Activated naive CD4-positive, alpha-beta T cell treated with anti-CD3 and anti-CD28 coated beads, Interleukin-2, amount 10 ng/mL, durations not matched to agents 7 days and 5 days (primary cell): ENCODE results near the gene CHRM3.

Source experiments
- CTCF ChIA-PET: fragments of 350-600 bp; sonication (Branson Sonifier 250); formaldehyde crosslinking; loops from one replicate; lab custom pipeline; 2021; ENCODE audit warnings: antibody characterized with exemption; lab: Charles Lee
- DNase-seq: peaks from one replicate; pipeline ENCODE4 v3.0.0-alpha.2; 2020
- H3K27ac Mint-ChIP-seq: one replicate; pipeline ENCODE4 v1.8.0; 2021; ENCODE audit warnings: mild to moderate bottlenecking, moderate library complexity, mixed read lengths
- H3K27me3 Mint-ChIP-seq: one replicate; pipeline ENCODE4 v1.8.0; 2021; ENCODE audit warnings: mild to moderate bottlenecking, mixed read lengths
- H3K36me3 Mint-ChIP-seq: one replicate; pipeline ENCODE4 v1.8.0; 2021; ENCODE audit warnings: mixed read lengths
- H3K4me1 Mint-ChIP-seq: one replicate; pipeline ENCODE4 v1.8.0; 2021; ENCODE audit warnings: mixed read lengths
- H3K4me3 Mint-ChIP-seq: one replicate; pipeline ENCODE4 v1.8.0; 2021; ENCODE audit warnings: mild to moderate bottlenecking, moderate library complexity, mixed read lengths
- H3K9me3 Mint-ChIP-seq: one replicate; pipeline ENCODE4 v1.8.0; 2021; ENCODE audit warnings: mixed read lengths

CHRM3 gene

GRCh38 chr1:239383714-239384113 is 2.7 kb upstream of the CHRM3 start:
- H3K4me3 Mint-ChIP-seq, result no peak overlapping the region
- no peaks in the 10 kb centered on the region for H3K36me3 Mint-ChIP-seq
- peaks cover 25% of the 10 kb centered on the region for H3K4me1 Mint-ChIP-seq
- H3K27me3 Mint-ChIP-seq, result peaks cover 46% of the 10 kb centered on the region
- no peak for DNase-seq
- no peaks in the 10 kb centered on the region for H3K9me3 Mint-ChIP-seq
- CTCF ChIA-PET, result no interaction called here
- H3K27ac Mint-ChIP-seq, result no peak overlapping the region

- H3K4me3 Mint-ChIP-seq, result peak overlapping the region; percentile 60
- CTCF ChIA-PET, result no interaction called here
- H3K27ac Mint-ChIP-seq, result no peak overlapping the region
- no peak for DNase-seq
- peaks cover 2% of the 10 kb centered on the region for H3K9me3 Mint-ChIP-seq
- H3K36me3 Mint-ChIP-seq, result no peaks in the 10 kb centered on the region
- peaks cover 73% of the 10 kb centered on the region for H3K27me3 Mint-ChIP-seq
- peaks cover 29% of the 10 kb centered on the region for H3K4me1 Mint-ChIP-seq
These were observed 1.2 kb downstream of the CHRM3 start for GRCh38 chr1:239387304-239388158.

GRCh38 chr1:239388159-239388485 is 1.8 kb downstream of the CHRM3 start:
- no peak for DNase-seq
- CTCF ChIA-PET, result no interaction called here
- Mint-ChIP-seq H3K4me3 (no peak overlapping the region), H3K36me3 (no peaks in the 10 kb centered on the region), H3K27ac (no peak overlapping the region), H3K27me3 (peaks cover 67% of the 10 kb centered on the region), H3K4me1 (peaks cover 29% of the 10 kb centered on the region), H3K9me3 (peaks cover 2% of the 10 kb centered on the region)

GRCh38 chr1:239388578-239388977 is 2.2 kb downstream of the CHRM3 start:
- Mint-ChIP-seq H3K9me3 (peaks cover 2% of the 10 kb centered on the region), H3K27ac (no peak overlapping the region), H3K4me3 (no peak overlapping the region), H3K27me3 (peaks cover 63% of the 10 kb centered on the region), H3K4me1 (peaks cover 29% of the 10 kb centered on the region), H3K36me3 (no peaks in the 10 kb centered on the region)
- no peak for DNase-seq
- CTCF ChIA-PET, result no interaction called here

GRCh38 chr1:239389703-239390102 is 3.3 kb downstream of the CHRM3 start:
- Mint-ChIP-seq H3K9me3 (peaks cover 2% of the 10 kb centered on the region), H3K4me1 (peaks cover 29% of the 10 kb centered on the region), H3K27ac (no peak overlapping the region), H3K27me3 (peaks cover 62% of the 10 kb centered on the region), H3K36me3 (no peaks in the 10 kb centered on the region), H3K4me3 (no peak overlapping the region)
- CTCF ChIA-PET, result no interaction called here
- no peak for DNase-seq

- H3K27me3 Mint-ChIP-seq, result peaks cover 46% of the 10 kb centered on the region
- no peak overlapping the region for H3K27ac Mint-ChIP-seq
- CTCF ChIA-PET, result no interaction called here
- no peak overlapping the region for H3K4me3 Mint-ChIP-seq
- peaks cover 2% of the 10 kb centered on the region for H3K9me3 Mint-ChIP-seq
- peaks cover 17% of the 10 kb centered on the region for H3K4me1 Mint-ChIP-seq
- DNase-seq, result no peak
- H3K36me3 Mint-ChIP-seq, result no peaks in the 10 kb centered on the region
These were observed 5.9 kb downstream of the CHRM3 start for GRCh38 chr1:239392271-239392670.

- DNase-seq, result no peak
- Mint-ChIP-seq H3K4me1 (peaks cover 5% of the 10 kb centered on the region), H3K36me3 (no peaks in the 10 kb centered on the region), H3K9me3 (peaks cover 2% of the 10 kb centered on the region), H3K27me3 (peaks cover 35% of the 10 kb centered on the region), H3K4me3 (no peak overlapping the region), H3K27ac (no peak overlapping the region)
- CTCF ChIA-PET, result interaction anchor here (1.5 kb wide), 1 partner anchor 12 kb away, joined by 3 read pairs; no protein-coding TSS in a partner anchor
These were observed 7.7 kb downstream of the CHRM3 start for GRCh38 chr1:239394107-239394506.

GRCh38 chr1:239413916-239414315 is 27.5 kb downstream of the CHRM3 start:
- DNase-seq, result no peak
- Mint-ChIP-seq H3K4me3 (no peak overlapping the region), H3K9me3 (peaks cover 8% of the 10 kb centered on the region), H3K27ac (no peak overlapping the region), H3K36me3 (no peaks in the 10 kb centered on the region), H3K27me3 (no peaks in the 10 kb centered on the region), H3K4me1 (no peaks in the 10 kb centered on the region)
- CTCF ChIA-PET, result no interaction called here

- Mint-ChIP-seq H3K9me3 (peaks cover 5% of the 10 kb centered on the region), H3K36me3 (no peaks in the 10 kb centered on the region), H3K27ac (no peak overlapping the region), H3K4me1 (no peaks in the 10 kb centered on the region), H3K4me3 (no peak overlapping the region), H3K27me3 (no peaks in the 10 kb centered on the region)
- CTCF ChIA-PET, result no interaction called here
- no peak for DNase-seq
These were observed 30.9 kb downstream of the CHRM3 start for GRCh38 chr1:239417221-239417620.

- Mint-ChIP-seq H3K4me1 (no peaks in the 10 kb centered on the region), H3K4me3 (no peak overlapping the region)
- CTCF ChIA-PET, result no interaction called here
These were observed 31.7 kb downstream of the CHRM3 start for GRCh38 chr1:239417986-239418640.

GRCh38 chr1:239418681-239419080 is 32.3 kb downstream of the CHRM3 start:
- Mint-ChIP-seq H3K27ac (no peak overlapping the region), H3K27me3 (no peaks in the 10 kb centered on the region), H3K36me3 (no peaks in the 10 kb centered on the region), H3K4me3 (no peak overlapping the region), H3K4me1 (no peaks in the 10 kb centered on the region), H3K9me3 (peaks cover under 1% of the 10 kb centered on the region)
- no peak for DNase-seq
- CTCF ChIA-PET, result no interaction called here

More at GRCh38 chr1:239417986-239418640, 31.7 kb downstream of the CHRM3 start:
- Mint-ChIP-seq H3K36me3 (no peaks in the 10 kb centered on the region), H3K27me3 (no peaks in the 10 kb centered on the region), H3K9me3 (peaks cover 2% of the 10 kb centered on the region), H3K27ac (no peak overlapping the region)
- no peak for DNase-seq

GRCh38 chr1:239421811-239422210 is 35.4 kb downstream of the CHRM3 start:
- CTCF ChIA-PET, result no interaction called here
- no peaks in the 10 kb centered on the region for H3K9me3 Mint-ChIP-seq
- no peak overlapping the region for H3K4me3 Mint-ChIP-seq
- no peaks in the 10 kb centered on the region for H3K27me3 Mint-ChIP-seq
- DNase-seq, result no peak
- no peaks in the 10 kb centered on the region for H3K4me1 Mint-ChIP-seq
- H3K36me3 Mint-ChIP-seq, result no peaks in the 10 kb centered on the region
- H3K27ac Mint-ChIP-seq, result no peak overlapping the region

GRCh38 chr1:239422818-239423217 is 36.5 kb downstream of the CHRM3 start:
- H3K27me3 Mint-ChIP-seq, result no peaks in the 10 kb centered on the region

GRCh38 chr1:239426821-239427475 is 40.6 kb downstream of the CHRM3 start:
- H3K36me3 Mint-ChIP-seq, result no peaks in the 10 kb centered on the region
- CTCF ChIA-PET, result no interaction called here
- H3K27ac Mint-ChIP-seq, result no peak overlapping the region

More at GRCh38 chr1:239422818-239423217, 36.5 kb downstream of the CHRM3 start:
- H3K9me3 Mint-ChIP-seq, result no peaks in the 10 kb centered on the region
- H3K4me3 Mint-ChIP-seq, result no peak overlapping the region
- H3K27ac Mint-ChIP-seq, result no peak overlapping the region
- H3K4me1 Mint-ChIP-seq, result no peaks in the 10 kb centered on the region
- CTCF ChIA-PET, result no interaction called here
- DNase-seq, result no peak
- no peaks in the 10 kb centered on the region for H3K36me3 Mint-ChIP-seq

More at GRCh38 chr1:239426821-239427475, 40.6 kb downstream of the CHRM3 start:
- no peak for DNase-seq
- H3K4me3 Mint-ChIP-seq, result no peak overlapping the region
- no peaks in the 10 kb centered on the region for H3K9me3 Mint-ChIP-seq
- no peaks in the 10 kb centered on the region for H3K4me1 Mint-ChIP-seq
- H3K27me3 Mint-ChIP-seq, result no peaks in the 10 kb centered on the region
